Activated CD8-positive, alpha-beta T cell treated with anti-CD3 and anti-CD28 coated beads for 36 hours (primary cell): Measurements from ENCODE around the gene KRTAP5-2. TPM values are rescaled to one million over a fixed set of nuclear protein-coding genes. Genes with fewer than 3 reads are reported as not detected.

Source experiments
- ATAC-seq: fragments of 200-7000 bp; cut with Tn5 transposase; one replicate; pipeline ENCODE4 v1.10.0; 2021; ENCODE audit warnings: mild to moderate bottlenecking, moderate library complexity
- CTCF ChIA-PET: fragments of 350-600 bp; sonication (Branson Sonifier 250); formaldehyde crosslinking; loops from one replicate; lab custom pipeline; 2021; ENCODE audit warnings: antibody characterized with exemption; lab: Charles Lee
- POLR2A ChIA-PET: fragments of 350-600 bp; sonication (Branson Sonifier 250); formaldehyde crosslinking; loops from one replicate; lab custom pipeline; 2021; ENCODE audit warnings: antibody characterized with exemption; lab: Charles Lee
- DNase-seq: peaks from one replicate; pipeline ENCODE4 v3.0.0-alpha.2; 2020
- H3K27ac Mint-ChIP-seq: one replicate; pipeline ENCODE4 v1.8.0; 2021; ENCODE audit warnings: mild to moderate bottlenecking, mixed read lengths
- H3K27me3 Mint-ChIP-seq: one replicate; pipeline ENCODE4 v1.8.0; 2021; ENCODE audit warnings: mixed read lengths
- H3K36me3 Mint-ChIP-seq: one replicate; pipeline ENCODE4 v1.8.0; 2021; ENCODE audit warnings: low read depth, mixed read lengths
- H3K4me1 Mint-ChIP-seq: one replicate; pipeline ENCODE4 v1.8.0; 2021; ENCODE audit warnings: low read depth, mixed read lengths
- H3K4me3 Mint-ChIP-seq: one replicate; pipeline ENCODE4 v1.8.0; 2021; ENCODE audit warnings: mild to moderate bottlenecking, moderate library complexity, mixed read lengths
- H3K9me3 Mint-ChIP-seq: one replicate; pipeline ENCODE4 v1.8.0; 2021; ENCODE audit warnings: mixed read lengths
- CTCF ChIP-seq: fragments of 200-600 bp; IDR thresholded peaks from one replicate; pipeline ENCODE4 v1.8.0; 2022; ENCODE audit warnings: antibody characterized with exemption, mild to moderate bottlenecking
- intact Hi-C: fragments of 100-400 bp; cut with micrococcal nuclease; formaldehyde crosslinking; loops from one replicate; pipeline ENCODE4 v1.10.0; 2022
- total RNA-seq, 2 experiments: library from RNA; stranded (reverse); gene quantifications; one replicate each; pipeline ENCODE4 v1.2.3, GENCODE V29; 2021

The KRTAP5-2 gene
- total RNA-seq, 2 experiments from 2014 or later, result not detected

DNA sequence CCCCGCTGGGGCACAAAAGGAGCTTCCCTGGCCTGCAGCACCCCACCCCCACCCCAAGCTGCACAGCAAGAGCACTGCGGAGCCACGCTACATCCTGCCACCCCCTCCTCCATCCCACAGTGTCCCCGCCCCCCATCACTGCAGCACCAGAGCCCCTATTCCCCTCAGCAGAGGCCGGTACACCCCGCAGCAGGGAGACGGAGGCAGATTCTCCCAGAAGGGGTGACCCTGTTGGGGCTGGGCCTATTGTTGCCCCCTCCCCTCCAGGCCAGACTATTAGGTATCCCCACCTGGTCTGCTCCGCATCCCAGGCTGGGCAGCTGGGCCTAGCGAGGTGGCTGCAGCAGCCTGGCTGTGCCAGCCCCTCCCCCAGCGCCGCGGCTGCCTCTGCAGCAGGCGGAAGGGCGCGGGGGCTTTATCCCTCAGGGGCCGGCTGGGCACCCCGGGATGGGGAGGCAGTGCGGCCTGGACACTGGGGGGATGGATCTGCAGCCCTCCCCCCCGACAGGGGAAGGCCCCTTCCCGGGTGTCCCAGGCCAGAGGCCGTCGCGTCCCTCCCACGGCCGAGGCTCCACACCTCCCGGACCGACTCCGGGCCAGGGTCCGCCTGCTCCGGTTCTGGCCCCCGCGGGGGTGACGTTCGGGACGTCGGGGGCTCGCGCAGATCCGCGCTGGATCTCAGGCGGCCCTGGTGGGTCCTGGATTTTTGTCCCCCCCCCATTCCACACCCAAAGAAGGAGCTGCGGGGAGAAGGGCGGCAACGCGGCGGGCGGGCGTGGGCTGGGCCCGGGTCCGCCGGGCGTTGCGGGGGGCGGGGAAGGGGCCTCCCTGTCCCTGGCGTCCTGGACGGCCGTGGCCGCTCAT lies 27.0 kb downstream of the KRTAP5-2 start:
- Mint-ChIP-seq H3K9me3 (no peaks in the 10 kb centered on the region), H3K4me1 (peaks cover 22% of the 10 kb centered on the region), H3K27me3 (peaks cover 2% of the 10 kb centered on the region), H3K36me3 (no peaks in the 10 kb centered on the region), H3K4me3 (peak overlapping the region; percentile 54), H3K27ac (no peak overlapping the region)
- ChIA-PET CTCF (interaction anchor here (3.8 kb wide), 1 partner anchor 25 kb away, joined by 17 read pairs; no protein-coding TSS in a partner anchor), POLR2A (interaction anchor here (1.3 kb wide), 1 partner anchor 9 kb away, joined by 3 read pairs; no protein-coding TSS in a partner anchor)
- no peak for ATAC-seq
- intact Hi-C loops, result no loop called here
- peak; percentile 45 for DNase-seq
- TF ChIP-seq CTCF, result no peak

GRCh38 chr11:1570531-1570895 lies 27.6 kb downstream of the KRTAP5-2 start:
- intact Hi-C loops, result no loop called here
- no peak for TF ChIP-seq CTCF
- Mint-ChIP-seq H3K36me3 (no peaks in the 10 kb centered on the region), H3K27ac (no peak overlapping the region), H3K4me3 (peak overlapping the region; percentile 54), H3K27me3 (peaks cover under 1% of the 10 kb centered on the region), H3K9me3 (no peaks in the 10 kb centered on the region), H3K4me1 (peaks cover 22% of the 10 kb centered on the region)
- no peak for ATAC-seq
- ChIA-PET CTCF (interaction anchor here (3.8 kb wide), 1 partner anchor 24 kb away, joined by 17 read pairs; no protein-coding TSS in a partner anchor), POLR2A (interaction anchor here (1.3 kb wide), 1 partner anchor 9 kb away, joined by 3 read pairs; no protein-coding TSS in a partner anchor)
- DNase-seq, result no peak

GRCh38 chr11:1570001-1570453 lies 28.1 kb downstream of the KRTAP5-2 start:
- ATAC-seq (no peak), DNase-seq (no peak)
- Mint-ChIP-seq H3K4me3 (no peak overlapping the region), H3K36me3 (no peaks in the 10 kb centered on the region), H3K27ac (no peak overlapping the region), H3K27me3 (no peaks in the 10 kb centered on the region), H3K9me3 (no peaks in the 10 kb centered on the region), H3K4me1 (peaks cover 22% of the 10 kb centered on the region)
- intact Hi-C loops, result no loop called here
- CTCF ChIA-PET, result interaction anchor here (1.4 to 3.8 kb wide), 3 partner anchors 9 to 25 kb away, joined by 5 to 17 read pairs (median 7); no protein-coding TSS in a partner anchor
- TF ChIP-seq CTCF, result no peak
- POLR2A ChIA-PET, result interaction anchor here (0.7 to 1.3 kb wide), 2 partner anchors 8 to 30 kb away, joined by 3 read pairs; no protein-coding TSS in a partner anchor

DNA sequence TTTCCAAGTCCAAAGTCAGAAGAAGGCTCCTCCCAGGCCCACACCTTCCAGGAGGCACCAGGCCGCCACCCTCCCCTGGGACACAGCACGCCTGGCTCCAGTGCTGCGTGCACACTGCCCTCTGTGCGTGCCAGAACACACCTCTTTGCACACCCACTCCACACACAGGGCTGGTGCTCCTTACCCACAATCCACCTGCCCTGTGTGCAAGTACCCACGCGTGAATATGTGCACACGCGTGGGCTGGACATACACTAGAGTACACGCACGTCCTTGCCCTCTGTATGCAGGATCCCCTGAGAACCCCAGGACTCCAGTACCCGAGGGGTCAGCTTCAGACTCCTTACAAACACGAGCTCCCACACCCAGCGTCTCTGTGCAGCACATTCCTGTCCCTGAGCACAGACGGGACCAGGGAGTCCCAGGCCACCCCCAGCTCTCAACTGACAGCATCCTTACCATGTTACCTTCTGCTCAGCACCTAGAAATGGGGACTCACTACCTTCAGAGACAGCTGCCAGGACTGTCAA lies 28.8 kb downstream of the KRTAP5-2 start:
- POLR2A ChIA-PET, result interaction anchor here (0.7 kb wide), 1 partner anchor 30 kb away, joined by 3 read pairs; no protein-coding TSS in a partner anchor
- Mint-ChIP-seq H3K27ac (no peak overlapping the region), H3K4me3 (no peak overlapping the region), H3K27me3 (no peaks in the 10 kb centered on the region), H3K36me3 (no peaks in the 10 kb centered on the region), H3K9me3 (no peaks in the 10 kb centered on the region), H3K4me1 (peaks cover 22% of the 10 kb centered on the region)
- ATAC-seq (no peak), DNase-seq (no peak)
- CTCF ChIA-PET, result interaction anchor here (0.9 to 3.8 kb wide), 4 partner anchors 9 to 55 kb away, joined by 3 to 17 read pairs (median 6); no protein-coding TSS in a partner anchor
- intact Hi-C loops, result no loop called here
- TF ChIP-seq CTCF, result no peak
